ENCODE data around the gene CACNA2D3.

The CACNA2D3 gene

GRCh38 chr3:54875596-54876268, 753.4 kb downstream of the CACNA2D3 start:
- no peak overlapping the region for H3K9ac ChIP-seq (ENCODE audit: low read depth, low read length)
- peaks cover 13% of the 10 kb centered on the region; the same call in 1 of the 2 replicates for H3K4me1 ChIP-seq (ENCODE audit: insufficient read depth, low read length)
- peaks cover 2% of the 10 kb centered on the region; the same call in 1 of the 2 replicates for H3K36me3 ChIP-seq (ENCODE audit: insufficient read depth, low read length)
- H3K9me3 ChIP-seq (ENCODE audit: control insufficient read depth, insufficient read depth, low read length) = no peaks in the 10 kb centered on the region

DNA sequence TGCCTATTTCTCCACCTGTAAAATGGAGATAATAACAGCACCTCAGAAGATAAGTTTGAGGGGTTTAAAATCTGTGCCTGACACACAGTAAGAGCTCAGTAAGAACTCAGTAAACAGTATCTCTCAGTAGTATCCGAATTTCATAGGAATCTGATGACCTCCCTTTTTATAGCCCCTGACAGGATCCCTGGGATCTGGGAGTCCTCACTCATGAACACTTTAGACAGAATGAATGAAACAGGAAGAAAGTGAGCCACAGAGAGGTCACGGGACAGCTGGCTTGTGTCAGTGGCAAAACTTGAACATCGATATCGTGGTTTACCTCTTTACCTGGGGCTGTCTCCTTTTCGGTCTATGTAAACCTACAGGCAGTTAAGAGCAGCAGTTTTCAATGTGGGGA, 754.3 kb downstream of the CACNA2D3 start:
- H3K9me3 ChIP-seq (ENCODE audit: control insufficient read depth, insufficient read depth, low read length) = no peaks in the 10 kb centered on the region

GRCh38 chr3:54877730-54878129, 755.4 kb downstream of the CACNA2D3 start:
- Histone ChIP-seq H3K36me3 (ENCODE audit: insufficient read depth, low read length) (peaks cover 6% of the 10 kb centered on the region), H3K9ac (ENCODE audit: low read depth, low read length) (no peak overlapping the region), H3K4me1 (ENCODE audit: insufficient read depth, low read length) (peaks cover 13% of the 10 kb centered on the region; the same call in 1 of the 2 replicates), H3K9me3 (ENCODE audit: control insufficient read depth, insufficient read depth, low read length) (no peaks in the 10 kb centered on the region)

More for the DNA sequence above, 754.3 kb downstream of the CACNA2D3 start:
- Histone ChIP-seq H3K9ac (ENCODE audit: low read depth, low read length) (no peak overlapping the region), H3K36me3 (ENCODE audit: insufficient read depth, low read length) (peaks cover 3% of the 10 kb centered on the region; the same call in 1 of the 2 replicates), H3K4me1 (ENCODE audit: insufficient read depth, low read length) (peaks cover 13% of the 10 kb centered on the region; the same call in 1 of the 2 replicates)

DNA sequence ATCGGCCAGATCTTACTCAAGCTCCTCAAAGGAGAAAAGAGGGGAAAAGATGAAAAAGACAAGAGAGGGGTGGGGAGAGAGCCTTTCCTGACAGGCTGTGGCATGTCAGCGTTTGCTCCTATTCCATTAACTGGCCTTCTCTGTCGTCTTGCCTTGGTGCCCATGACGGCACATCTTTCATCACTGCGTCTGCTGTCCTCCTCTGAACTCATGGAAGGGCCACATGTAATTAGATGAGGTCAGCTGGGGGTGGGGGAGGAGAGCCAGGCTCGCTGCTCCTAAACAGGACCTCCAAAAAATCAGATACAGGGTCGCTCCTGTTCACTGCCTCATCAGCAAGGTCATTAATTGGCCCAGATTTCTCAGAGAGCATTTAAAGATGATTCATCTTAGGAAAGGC, 755.8 kb downstream of the CACNA2D3 start:
- Histone ChIP-seq H3K4me1 (ENCODE audit: insufficient read depth, low read length) (peaks cover 9% of the 10 kb centered on the region; the same call in 1 of the 2 replicates), H3K9me3 (ENCODE audit: control insufficient read depth, insufficient read depth, low read length) (no peaks in the 10 kb centered on the region), H3K9ac (ENCODE audit: low read depth, low read length) (no peak overlapping the region), H3K36me3 (ENCODE audit: insufficient read depth, low read length) (peaks cover 6% of the 10 kb centered on the region)

- Histone ChIP-seq H3K9me3 (ENCODE audit: control insufficient read depth, insufficient read depth, low read length) (no peaks in the 10 kb centered on the region), H3K9ac (ENCODE audit: low read depth, low read length) (no peak overlapping the region), H3K36me3 (ENCODE audit: insufficient read depth, low read length) (peaks cover 9% of the 10 kb centered on the region), H3K4me1 (ENCODE audit: insufficient read depth, low read length) (peaks cover 3% of the 10 kb centered on the region; the same call in 1 of the 2 replicates)
Measured at GRCh38 chr3:54882129-54882833, 759.9 kb downstream of the CACNA2D3 start.

DNA sequence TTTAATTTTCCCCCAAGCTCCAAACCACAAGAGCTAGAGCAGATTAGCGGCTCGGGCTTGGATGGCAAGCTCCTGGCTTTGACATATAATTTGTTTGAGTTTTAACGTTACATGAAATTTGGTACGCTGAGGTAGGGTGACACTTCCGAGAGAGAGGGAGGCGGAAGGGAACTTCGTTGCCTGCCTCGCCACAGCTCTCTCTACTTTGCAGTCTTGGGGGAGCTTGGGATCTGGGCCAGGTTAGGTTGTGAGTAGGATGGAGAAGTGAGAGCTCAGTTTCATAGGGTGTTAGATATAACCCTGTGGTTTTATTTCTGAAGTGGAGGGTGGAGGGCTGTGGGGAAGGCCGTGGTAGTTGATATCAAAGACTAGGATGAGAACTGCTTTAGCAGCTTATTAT, 765.8 kb downstream of the CACNA2D3 start:
- Histone ChIP-seq H3K9me3 (ENCODE audit: control insufficient read depth, insufficient read depth, low read length) (no peaks in the 10 kb centered on the region; the same call in 1 of the 2 replicates), H3K9ac (ENCODE audit: low read depth, low read length) (no peak overlapping the region), H3K4me1 (ENCODE audit: insufficient read depth, low read length) (peaks cover 9% of the 10 kb centered on the region; the same call in 1 of the 2 replicates), H3K36me3 (ENCODE audit: insufficient read depth, low read length) (peaks cover 8% of the 10 kb centered on the region)

DNA sequence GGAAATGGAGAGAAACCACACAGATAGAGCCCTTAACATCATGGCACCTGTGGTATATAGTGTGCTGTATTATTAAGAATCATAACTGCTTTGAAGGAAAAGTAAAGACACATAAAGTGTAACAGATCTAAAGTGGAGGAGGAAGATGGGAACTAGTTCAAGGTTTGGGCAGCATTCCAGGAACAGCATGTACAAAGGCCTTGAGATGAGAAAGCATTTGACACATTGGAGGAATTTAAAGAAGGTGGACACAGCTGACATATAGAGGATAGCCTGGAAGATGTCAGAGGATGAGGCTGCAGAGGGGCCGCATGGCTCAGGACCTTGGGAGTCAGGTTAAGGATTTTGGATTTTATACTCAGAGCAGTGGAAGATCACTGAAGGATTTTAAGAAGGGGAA, 766.5 kb downstream of the CACNA2D3 start:
- no peaks in the 10 kb centered on the region; the same call in 1 of the 2 replicates for H3K9me3 ChIP-seq (ENCODE audit: control insufficient read depth, insufficient read depth, low read length)
- peaks cover 8% of the 10 kb centered on the region for H3K36me3 ChIP-seq (ENCODE audit: insufficient read depth, low read length)
- no peak overlapping the region for H3K9ac ChIP-seq (ENCODE audit: low read depth, low read length)
- H3K4me1 ChIP-seq (ENCODE audit: insufficient read depth, low read length) = peaks cover 9% of the 10 kb centered on the region; the same call in 1 of the 2 replicates

GRCh38 chr3:54889731-54890130, 767.4 kb downstream of the CACNA2D3 start:
- H3K9me3 ChIP-seq (ENCODE audit: control insufficient read depth, insufficient read depth, low read length) = no peaks in the 10 kb centered on the region; the same call in 1 of the 2 replicates
- peaks cover 9% of the 10 kb centered on the region; the same call in 1 of the 2 replicates for H3K4me1 ChIP-seq (ENCODE audit: insufficient read depth, low read length)
- H3K36me3 ChIP-seq (ENCODE audit: insufficient read depth, low read length) = peaks cover 5% of the 10 kb centered on the region
- no peak overlapping the region for H3K9ac ChIP-seq (ENCODE audit: low read depth, low read length)

DNA sequence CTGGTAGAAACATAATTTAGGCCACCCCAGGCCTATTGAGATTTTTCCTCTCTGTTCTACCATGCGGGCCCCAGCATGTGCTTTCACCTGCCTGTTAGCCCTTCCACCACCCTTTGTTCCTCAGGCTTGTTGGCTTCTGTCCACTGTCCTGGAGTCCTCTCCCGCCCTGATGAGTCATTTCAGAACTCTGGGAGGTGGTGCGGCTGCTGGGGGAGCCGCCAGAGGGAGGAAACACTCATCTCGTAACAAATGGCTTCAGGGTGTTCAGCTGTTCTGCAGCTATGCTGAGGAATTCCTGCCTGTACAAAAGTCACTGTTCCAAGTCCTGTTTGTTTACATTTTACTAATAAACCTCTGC, 769.2 kb downstream of the CACNA2D3 start:
- peaks cover 5% of the 10 kb centered on the region for H3K36me3 ChIP-seq (ENCODE audit: insufficient read depth, low read length)
- H3K4me1 ChIP-seq (ENCODE audit: insufficient read depth, low read length) = peaks cover 9% of the 10 kb centered on the region; the same call in 1 of the 2 replicates
- no peaks in the 10 kb centered on the region; the same call in 1 of the 2 replicates for H3K9me3 ChIP-seq (ENCODE audit: control insufficient read depth, insufficient read depth, low read length)
- no peak overlapping the region for H3K9ac ChIP-seq (ENCODE audit: low read depth, low read length)

- H3K4me1 ChIP-seq (ENCODE audit: insufficient read depth, low read length) = peaks cover 9% of the 10 kb centered on the region; the same call in 1 of the 2 replicates
- H3K36me3 ChIP-seq (ENCODE audit: insufficient read depth, low read length) = peaks cover 5% of the 10 kb centered on the region
- H3K9ac ChIP-seq (ENCODE audit: low read depth, low read length) = no peak overlapping the region
- no peaks in the 10 kb centered on the region; the same call in 1 of the 2 replicates for H3K9me3 ChIP-seq (ENCODE audit: control insufficient read depth, insufficient read depth, low read length)
Measured at GRCh38 chr3:54892168-54892567, 769.8 kb downstream of the CACNA2D3 start.

GRCh38 chr3:54895613-54896012, 773.3 kb downstream of the CACNA2D3 start:
- H3K9me3 ChIP-seq (ENCODE audit: control insufficient read depth, insufficient read depth, low read length) = no peaks in the 10 kb centered on the region; the same call in 1 of the 2 replicates
- H3K36me3 ChIP-seq (ENCODE audit: insufficient read depth, low read length) = peaks cover 17% of the 10 kb centered on the region
- peaks cover 9% of the 10 kb centered on the region; the same call in 1 of the 2 replicates for H3K4me1 ChIP-seq (ENCODE audit: insufficient read depth, low read length)
- no peak overlapping the region for H3K9ac ChIP-seq (ENCODE audit: low read depth, low read length)

DNA sequence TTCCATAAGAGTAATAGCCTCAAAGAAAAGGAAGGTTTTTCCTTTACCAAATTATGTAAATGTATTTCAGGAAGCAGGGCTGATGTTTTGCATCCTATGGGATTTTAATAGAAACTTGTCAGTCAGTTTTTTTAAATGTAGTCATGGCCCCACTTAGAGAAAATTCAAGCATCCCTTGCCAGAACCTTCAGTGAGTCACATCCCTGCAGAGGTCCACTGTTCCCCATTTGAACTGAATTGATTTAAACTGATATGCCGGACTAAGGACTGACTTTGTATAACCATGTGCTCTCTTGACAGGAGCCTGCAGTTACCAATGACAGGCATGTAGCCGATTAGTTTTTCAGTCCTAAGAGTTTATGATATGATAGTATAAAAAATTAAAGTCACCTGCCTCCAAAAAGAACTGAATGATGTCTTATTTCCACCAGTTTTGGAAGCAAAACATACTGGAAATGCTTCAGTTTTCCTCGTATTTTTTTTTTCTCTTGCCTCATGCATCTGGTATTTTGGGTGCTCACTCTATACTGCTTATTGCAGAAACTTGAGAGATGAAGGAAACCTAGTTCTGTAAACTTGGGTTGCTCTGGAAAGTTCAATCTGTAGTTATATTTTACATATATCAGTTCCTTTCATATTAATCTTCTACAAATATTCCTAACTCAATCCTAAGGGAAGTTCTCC, 774.8 kb downstream of the CACNA2D3 start:
- Histone ChIP-seq H3K9ac (ENCODE audit: low read depth, low read length) (no peak overlapping the region), H3K36me3 (ENCODE audit: insufficient read depth, low read length) (peaks cover 17% of the 10 kb centered on the region), H3K9me3 (ENCODE audit: control insufficient read depth, insufficient read depth, low read length) (no peaks in the 10 kb centered on the region; the same call in 1 of the 2 replicates), H3K4me1 (ENCODE audit: insufficient read depth, low read length) (peaks cover under 1% of the 10 kb centered on the region; the same call in 1 of the 2 replicates)

DNA sequence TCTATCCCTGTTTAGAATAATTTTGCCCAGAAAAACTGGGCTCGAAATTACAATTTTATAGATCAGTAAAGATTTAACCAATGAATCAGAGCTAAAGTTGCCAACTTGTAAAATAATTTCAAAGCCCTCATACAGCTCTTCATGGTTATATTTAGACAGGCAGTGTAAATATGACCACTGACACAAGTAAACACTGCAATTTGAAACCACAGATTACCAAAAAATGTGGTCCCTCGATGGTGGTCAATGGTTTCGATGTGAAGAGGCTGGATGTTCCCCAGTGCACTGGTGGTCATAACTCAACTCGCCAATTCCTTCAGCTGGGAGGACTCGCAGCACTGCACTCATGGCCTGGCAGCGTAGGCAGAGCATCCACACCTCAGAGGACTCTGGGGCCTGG, 776.9 kb downstream of the CACNA2D3 start:
- Histone ChIP-seq H3K36me3 (ENCODE audit: insufficient read depth, low read length) (peaks cover 12% of the 10 kb centered on the region; the same call in 1 of the 2 replicates), H3K9me3 (ENCODE audit: control insufficient read depth, insufficient read depth, low read length) (no peaks in the 10 kb centered on the region), H3K4me1 (ENCODE audit: insufficient read depth, low read length) (no peaks in the 10 kb centered on the region), H3K9ac (ENCODE audit: low read depth, low read length) (no peak overlapping the region)
